Lower lobe of right lung (tissue), 2 donors: ENCODE measurements around the gene VILL. TPM values are rescaled to one million over a fixed set of nuclear protein-coding genes. Genes with fewer than 3 reads are reported as not detected.

Source experiments
- ATAC-seq, 2 donors: fragments of 200-7000 bp; cut with Tn5 transposase; one replicate each; pipeline ENCODE4 v1.9.1; 2020 to 2022; ENCODE audit warnings: mild to moderate bottlenecking in 2 of 2, moderate library complexity in 2 of 2
- DNase-seq: peaks from one replicate; pipeline ENCODE4 v3.0.0-alpha.2; 2020
- H3K27ac ChIP-seq: fragments of 200-600 bp; one replicate; pipeline ENCODE4 v1.8.0; 2022
- H3K27me3 ChIP-seq: fragments of 200-600 bp; one replicate; pipeline ENCODE4 v1.8.0; 2022; ENCODE audit warnings: low read depth
- H3K36me3 ChIP-seq: fragments of 200-600 bp; one replicate; pipeline ENCODE4 v1.8.0; 2022; ENCODE audit warnings: mild to moderate bottlenecking
- H3K4me1 ChIP-seq: fragments of 200-600 bp; one replicate; pipeline ENCODE4 v1.8.0; 2022
- H3K4me3 ChIP-seq: fragments of 200-600 bp; one replicate; pipeline ENCODE4 v1.8.0; 2022; ENCODE audit warnings: mild to moderate bottlenecking
- H3K9me3 ChIP-seq: fragments of 200-600 bp; one replicate; pipeline ENCODE4 v1.8.0; 2022
- intact Hi-C: fragments of 100-400 bp; cut with DNase I; formaldehyde crosslinking; loops from one replicate; pipeline ENCODE4 v1.11.0; 2022
- total RNA-seq: library from RNA; stranded (reverse); fragmentation: NEBNext Ultra II Directional; extraction: Animal tissue kit (Norgen Biotek cat#: 25700); gene quantifications from one replicate; pipeline ENCODE4 v1.2.1, GENCODE V29; 2021
- TF ChIP-seq, protein P1 (sequence below): fragments of 200-600 bp; IDR thresholded peaks from one replicate; pipeline ENCODE4 v1.8.0; 2022; ENCODE audit warnings: antibody characterized with exemption, mild to moderate bottlenecking
- donor health status: DM: no; HTN: yes; CAD: no; lungs with severe emphysema.

The VILL gene
- total RNA-seq, 1 donor from 2014 or later = 12.5 TPM

DNA sequence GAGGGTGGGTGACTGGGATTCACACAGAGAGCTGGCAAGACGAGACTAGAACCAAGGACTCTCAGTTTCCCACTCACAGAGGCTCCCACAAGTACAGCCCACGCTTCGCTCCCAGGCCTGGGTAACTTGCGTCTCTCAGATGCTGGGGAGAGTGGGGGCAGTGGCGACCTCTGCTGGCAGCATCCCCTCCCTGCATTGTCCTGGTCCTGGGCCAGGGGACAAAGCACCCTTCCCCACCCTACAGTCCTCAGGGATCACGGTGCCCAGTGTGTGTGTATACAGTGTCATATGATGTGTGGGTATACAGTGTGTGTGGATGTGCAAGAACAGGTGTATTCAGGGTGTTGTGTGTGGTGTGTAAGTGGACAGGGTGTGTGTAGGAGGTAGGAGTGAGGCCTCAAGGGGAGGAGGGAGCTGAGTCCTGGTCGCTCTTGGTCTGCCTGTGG is 12.8 kb downstream of the VILL start:
- TF ChIP-seq, protein P1, sequence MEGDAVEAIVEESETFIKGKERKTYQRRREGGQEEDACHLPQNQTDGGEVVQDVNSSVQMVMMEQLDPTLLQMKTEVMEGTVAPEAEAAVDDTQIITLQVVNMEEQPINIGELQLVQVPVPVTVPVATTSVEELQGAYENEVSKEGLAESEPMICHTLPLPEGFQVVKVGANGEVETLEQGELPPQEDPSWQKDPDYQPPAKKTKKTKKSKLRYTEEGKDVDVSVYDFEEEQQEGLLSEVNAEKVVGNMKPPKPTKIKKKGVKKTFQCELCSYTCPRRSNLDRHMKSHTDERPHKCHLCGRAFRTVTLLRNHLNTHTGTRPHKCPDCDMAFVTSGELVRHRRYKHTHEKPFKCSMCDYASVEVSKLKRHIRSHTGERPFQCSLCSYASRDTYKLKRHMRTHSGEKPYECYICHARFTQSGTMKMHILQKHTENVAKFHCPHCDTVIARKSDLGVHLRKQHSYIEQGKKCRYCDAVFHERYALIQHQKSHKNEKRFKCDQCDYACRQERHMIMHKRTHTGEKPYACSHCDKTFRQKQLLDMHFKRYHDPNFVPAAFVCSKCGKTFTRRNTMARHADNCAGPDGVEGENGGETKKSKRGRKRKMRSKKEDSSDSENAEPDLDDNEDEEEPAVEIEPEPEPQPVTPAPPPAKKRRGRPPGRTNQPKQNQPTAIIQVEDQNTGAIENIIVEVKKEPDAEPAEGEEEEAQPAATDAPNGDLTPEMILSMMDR = peak; percentile 83
- H3K9me3 ChIP-seq = no peaks in the 10 kb centered on the region
- H3K4me1 ChIP-seq = peaks cover 18% of the 10 kb centered on the region
- peaks cover 39% of the 10 kb centered on the region for H3K36me3 ChIP-seq
- ATAC-seq (peak; percentile 67), DNase-seq (peak; percentile 75)
- H3K4me3 ChIP-seq = no peak overlapping the region
- H3K27me3 ChIP-seq = no peaks in the 10 kb centered on the region
- intact Hi-C loops = no loop called here
- no peak overlapping the region for H3K27ac ChIP-seq

DNA sequence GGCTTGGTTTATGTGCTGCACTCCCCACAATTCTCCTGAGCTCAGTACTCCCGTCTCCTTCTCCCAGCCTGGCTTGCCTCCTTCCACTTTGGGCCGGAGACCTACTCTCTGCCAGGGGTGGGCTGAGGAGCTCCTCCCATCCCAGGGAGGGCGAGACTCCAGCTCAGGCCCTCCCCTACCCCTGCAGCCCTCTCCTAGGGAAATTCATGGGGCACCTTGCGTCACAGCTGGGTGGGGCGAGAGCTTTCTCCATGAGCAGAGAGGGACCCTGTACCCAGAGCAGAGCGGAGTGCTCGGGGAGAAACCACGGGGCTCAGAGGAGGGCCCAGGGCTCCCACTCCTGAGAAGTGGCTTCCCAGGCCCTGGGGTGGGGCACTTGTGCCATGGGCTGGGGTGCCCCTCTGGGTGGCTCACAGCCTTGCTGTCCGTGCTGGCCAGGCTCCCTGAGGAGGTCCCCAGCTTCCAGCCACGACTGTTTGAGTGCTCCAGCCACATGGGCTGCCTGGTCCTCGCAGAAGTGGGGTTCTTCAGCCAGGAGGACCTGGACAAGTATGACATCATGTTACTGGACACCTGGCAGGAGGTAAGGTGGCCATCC is 13.3 kb downstream of the VILL start:
- Histone ChIP-seq H3K27ac (peak overlapping the region; percentile 18), H3K9me3 (no peaks in the 10 kb centered on the region), H3K4me3 (no peak overlapping the region), H3K4me1 (peaks cover 15% of the 10 kb centered on the region), H3K27me3 (no peaks in the 10 kb centered on the region), H3K36me3 (peaks cover 44% of the 10 kb centered on the region)
- intact Hi-C loops = no loop called here
- ATAC-seq (peak; percentile 1 to 12), DNase-seq (no peak)
- TF ChIP-seq, protein P1 = no peak

DNA sequence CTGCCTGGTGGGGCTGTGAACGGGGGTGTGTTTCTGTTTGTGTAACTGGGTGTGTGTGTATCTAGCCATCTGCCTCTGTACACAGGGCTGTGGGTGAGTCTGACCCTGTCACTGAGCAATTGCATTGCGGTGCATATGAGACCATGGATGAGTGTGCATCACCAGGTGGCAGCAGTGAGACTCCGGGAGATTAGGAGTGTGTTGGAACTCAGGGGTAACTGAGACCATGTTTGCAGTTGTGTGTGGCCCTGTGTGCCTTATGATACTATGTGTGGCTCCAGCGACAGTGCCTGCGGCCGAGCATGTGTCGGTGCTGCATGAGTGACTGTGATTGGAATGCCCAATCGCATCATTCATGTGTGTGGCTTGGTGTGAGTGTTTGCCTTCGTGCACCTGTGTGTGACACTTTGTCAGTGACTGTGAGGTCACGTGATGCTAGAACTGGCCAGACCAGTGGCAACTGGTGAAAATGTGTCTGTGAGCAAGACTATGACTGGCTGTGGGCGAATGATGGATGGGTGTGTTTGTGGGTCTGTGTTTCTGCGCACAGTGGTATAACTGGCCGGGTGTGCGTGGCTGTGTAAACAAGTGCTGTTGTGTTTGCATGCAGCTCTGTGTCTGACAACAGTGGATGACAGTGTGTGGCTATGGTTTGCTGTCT is 14.0 kb downstream of the VILL start:
- ATAC-seq (peak; percentile 79 to 84), DNase-seq (peak; percentile 83)
- peaks cover 51% of the 10 kb centered on the region for H3K36me3 ChIP-seq
- H3K27me3 ChIP-seq = no peaks in the 10 kb centered on the region
- TF ChIP-seq, protein P1 = peak; percentile 68
- H3K4me3 ChIP-seq = no peak overlapping the region
- H3K27ac ChIP-seq = peak overlapping the region; percentile 18
- no peaks in the 10 kb centered on the region for H3K9me3 ChIP-seq
- intact Hi-C loops = no loop called here
- H3K4me1 ChIP-seq = peaks cover 12% of the 10 kb centered on the region

DNA sequence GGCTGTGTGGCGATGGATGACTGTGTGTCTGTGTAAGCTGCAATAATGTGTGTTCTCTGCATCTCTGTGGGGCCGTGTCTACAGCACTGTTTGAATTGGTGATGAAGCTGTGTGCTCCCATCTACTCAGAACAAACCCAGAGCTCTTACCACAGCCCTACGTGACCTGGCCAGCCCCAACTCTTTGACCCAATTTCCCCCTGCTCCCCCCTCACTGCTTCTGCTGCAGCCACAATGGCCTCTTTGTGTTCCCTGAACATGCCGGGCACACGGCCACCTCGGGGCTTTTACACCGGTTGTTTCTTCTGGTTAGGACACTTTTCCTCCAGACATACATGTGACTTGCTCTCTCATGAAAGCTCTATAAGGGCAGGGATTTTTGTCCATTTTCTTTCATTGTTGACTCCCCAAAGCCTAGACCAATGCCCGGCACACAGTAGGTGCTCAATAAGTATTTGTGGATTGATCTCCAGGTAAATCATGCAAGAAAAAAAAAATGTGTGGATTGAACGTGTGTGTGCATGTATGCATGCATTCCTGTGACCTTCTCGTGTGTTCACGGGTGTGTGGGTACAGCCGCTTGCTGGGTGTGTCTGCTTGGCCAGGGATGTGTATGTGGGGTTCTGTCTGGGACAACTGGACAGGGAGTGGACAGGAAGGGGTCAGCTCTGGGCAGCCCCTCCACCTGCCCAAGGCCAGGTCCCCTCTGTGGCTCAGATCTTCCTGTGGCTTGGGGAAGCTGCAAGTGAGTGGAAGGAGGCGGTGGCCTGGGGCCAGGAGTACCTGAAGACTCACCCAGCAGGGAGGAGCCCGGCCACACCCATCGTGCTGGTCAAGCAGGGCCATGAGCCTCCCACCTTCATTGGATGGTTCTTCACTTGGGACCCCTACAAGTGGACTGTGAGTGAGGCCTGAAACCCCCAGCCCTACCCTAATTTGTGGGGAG is 14.8 kb downstream of the VILL start:
- Histone ChIP-seq H3K4me1 (peaks cover 12% of the 10 kb centered on the region), H3K27me3 (no peaks in the 10 kb centered on the region), H3K27ac (no peak overlapping the region), H3K4me3 (no peak overlapping the region), H3K9me3 (no peaks in the 10 kb centered on the region), H3K36me3 (peaks cover 59% of the 10 kb centered on the region)
- ATAC-seq (no peak), DNase-seq (peak; percentile 46)
- intact Hi-C loops = no loop called here
- TF ChIP-seq, protein P1 = no peak

DNA sequence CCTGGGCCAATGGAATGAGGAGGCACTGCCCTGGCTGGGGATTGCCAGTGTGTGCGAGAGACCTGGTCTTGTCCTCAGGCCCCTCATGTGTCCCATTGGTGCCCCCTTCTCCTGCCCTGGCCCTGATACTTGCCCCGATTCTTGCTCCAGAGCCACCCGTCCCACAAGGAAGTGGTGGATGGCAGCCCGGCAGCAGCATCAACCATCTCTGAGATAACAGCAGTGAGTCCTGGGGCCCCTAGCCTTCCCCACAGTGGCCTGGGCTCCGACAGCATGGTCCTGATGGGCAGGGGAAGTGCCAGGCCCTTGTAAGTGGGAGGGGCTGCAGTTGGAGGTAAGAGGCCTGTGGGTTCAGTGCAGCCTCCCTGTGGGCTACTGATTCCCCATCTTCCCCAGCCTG is 15.4 kb downstream of the VILL start:
- peak; percentile 32 for DNase-seq
- intact Hi-C loops = no loop called here
- TF ChIP-seq, protein P1 = no peak
- peaks cover 64% of the 10 kb centered on the region for H3K36me3 ChIP-seq
- no peak overlapping the region for H3K27ac ChIP-seq
- no peaks in the 10 kb centered on the region for H3K9me3 ChIP-seq
- no peaks in the 10 kb centered on the region for H3K27me3 ChIP-seq
- H3K4me1 ChIP-seq = peaks cover 12% of the 10 kb centered on the region
- ATAC-seq = no peak
- H3K4me3 ChIP-seq = no peak overlapping the region
